Panc1 (cell line): ENCODE results near the gene TMEM217.

Source experiments
- CTCF ChIP-seq: fragments of 450-650 bp; IDR thresholded peaks from 2 replicates; pipeline ENCODE4 v1.5.1; 2017; ENCODE audit warnings: mild to moderate bottlenecking
- POLR2AphosphoS5 ChIP-seq: IDR thresholded peaks from 2 replicates; pipeline ENCODE4 v1.6.1; 2012; ENCODE audit warnings: mild to moderate bottlenecking, low read depth, low read length, moderate library complexity

- TF ChIP-seq POLR2AphosphoS5 = no peak
- TF ChIP-seq CTCF = no peak
Measured at GRCh38 chr6:37299990-37300389, 42.0 kb upstream of the TMEM217 start.
